HUES64 (cell line): ENCODE results near the gene ENHO.
A peak's percentile ranks its signal among the peaks of the same experiment; 100 is the strongest.

Experiments
- H3K27ac ChIP-seq: 2 replicates; pipeline ENCODE4 v1.7.0; 2013; ENCODE audit warnings: low read depth, low read length, inconsistent platforms
- H3K27me3 ChIP-seq: 2 replicates; pipeline ENCODE4 v1.6.1; 2013; ENCODE audit warnings: mild to moderate bottlenecking, low read length; ENCODE audit not compliant: insufficient read depth
- H3K36me3 ChIP-seq: 2 replicates; pipeline ENCODE4 v1.6.1; 2013; ENCODE audit warnings: mild to moderate bottlenecking, low read length; ENCODE audit not compliant: insufficient read depth
- H3K4me1 ChIP-seq: 2 replicates; pipeline ENCODE4 v1.6.1; 2013; ENCODE audit warnings: mild to moderate bottlenecking, low read length, moderate library complexity; ENCODE audit not compliant: insufficient read depth
- H3K4me3 ChIP-seq: 2 replicates; pipeline ENCODE4 v1.5.1; 2013; ENCODE audit warnings: mild to moderate bottlenecking, low read length, moderate library complexity
- H3K9ac ChIP-seq: 2 replicates; pipeline ENCODE4 v1.6.1; 2013; ENCODE audit warnings: mild to moderate bottlenecking, low read depth, low read length
- H3K9me3 ChIP-seq: 2 replicates; pipeline ENCODE4 v1.6.1; 2013; ENCODE audit warnings: low read depth, low read length; ENCODE audit not compliant: insufficient read depth
- WGBS: fragments of 150-250, 120-280 bp; methylation state at CpG from one replicate; pipeline ENCODE4 v1.1.7; 2013; ENCODE audit warnings: missing lambda C conversion rate; 5-methylcytosine and 5-hydroxymethylcytosine counted together

The ENHO gene

DNA sequence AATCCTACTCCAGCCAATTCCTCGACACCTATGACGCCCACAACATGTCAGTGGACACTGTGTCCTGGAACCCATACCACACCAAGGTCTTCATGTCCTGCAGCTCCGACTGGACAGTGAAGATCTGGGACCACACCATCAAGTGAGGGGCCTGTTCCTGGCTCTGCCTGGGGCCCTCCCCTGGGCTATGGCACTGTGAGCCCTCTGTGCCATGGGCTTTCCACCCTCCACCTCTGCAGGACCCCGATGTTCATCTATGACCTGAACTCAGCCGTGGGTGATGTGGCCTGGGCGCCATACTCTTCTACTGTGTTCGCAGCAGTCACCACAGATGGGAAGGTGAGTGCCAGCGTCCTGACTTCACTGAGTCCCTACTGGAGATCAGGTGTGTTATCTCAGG, 8.4 kb downstream of the ENHO start:
- no peak overlapping the region for H3K27ac ChIP-seq
- H3K4me1 ChIP-seq = peaks cover 37% of the 10 kb centered on the region
- H3K27me3 ChIP-seq = no peaks in the 10 kb centered on the region; the same call in 1 of the 2 replicates
- H3K9ac ChIP-seq = no peak overlapping the region
- H3K4me3 ChIP-seq = no peak overlapping the region
- no peaks in the 10 kb centered on the region for H3K36me3 ChIP-seq
- 96% methylated on average over 8 of the region's 8 CpGs for WGBS
- H3K9me3 ChIP-seq = no peaks in the 10 kb centered on the region

DNA sequence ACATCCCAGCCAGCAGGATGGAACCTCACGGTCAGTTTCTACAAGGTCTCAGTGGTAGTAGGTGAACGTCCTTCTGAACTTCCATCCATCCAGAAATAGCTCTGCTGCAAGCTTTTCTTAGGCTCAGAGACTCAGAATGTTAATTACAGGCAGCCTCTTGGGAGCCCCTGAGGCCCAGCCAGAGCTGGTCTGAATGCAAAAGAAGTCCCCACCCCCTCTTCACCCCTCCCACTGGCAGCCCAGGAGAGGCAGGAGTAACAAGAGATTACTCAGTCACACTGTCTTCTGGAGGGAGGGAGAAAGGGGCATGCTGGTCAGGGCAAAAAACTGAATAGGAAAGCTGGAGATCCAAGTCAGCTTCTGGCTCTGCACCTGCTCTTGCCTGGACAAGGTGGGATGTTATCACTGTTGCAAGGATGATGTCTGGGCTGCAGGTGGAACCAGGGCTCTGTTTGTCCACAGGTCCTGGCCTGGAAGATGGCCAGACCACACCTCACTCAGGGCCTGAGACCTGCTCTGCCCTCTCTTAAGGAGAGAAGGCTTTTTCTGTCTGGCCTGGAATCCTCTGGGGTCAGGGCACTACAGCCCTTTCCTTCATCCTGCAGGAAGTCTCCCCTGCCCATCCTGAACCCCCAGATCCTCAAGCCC, 9.1 kb downstream of the ENHO start:
- H3K9ac ChIP-seq = no peak overlapping the region
- 16% methylated on average over 2 of the region's 2 CpGs for WGBS
- H3K9me3 ChIP-seq = no peaks in the 10 kb centered on the region
- no peaks in the 10 kb centered on the region for H3K36me3 ChIP-seq
- no peaks in the 10 kb centered on the region; the same call in 1 of the 2 replicates for H3K27me3 ChIP-seq
- H3K4me3 ChIP-seq = 0 out of 2 replicates have a peak overlapping the region, but pooled peaks have one; percentile 0
- peaks cover 37% of the 10 kb centered on the region for H3K4me1 ChIP-seq
- peak overlapping the region; percentile 42; the same call in 1 of the 2 replicates for H3K27ac ChIP-seq

- 46% methylated on average over 8 of the region's 9 CpGs for WGBS
Observed at GRCh38 chr9:34512131-34513078, 10.4 kb downstream of the ENHO start.

DNA sequence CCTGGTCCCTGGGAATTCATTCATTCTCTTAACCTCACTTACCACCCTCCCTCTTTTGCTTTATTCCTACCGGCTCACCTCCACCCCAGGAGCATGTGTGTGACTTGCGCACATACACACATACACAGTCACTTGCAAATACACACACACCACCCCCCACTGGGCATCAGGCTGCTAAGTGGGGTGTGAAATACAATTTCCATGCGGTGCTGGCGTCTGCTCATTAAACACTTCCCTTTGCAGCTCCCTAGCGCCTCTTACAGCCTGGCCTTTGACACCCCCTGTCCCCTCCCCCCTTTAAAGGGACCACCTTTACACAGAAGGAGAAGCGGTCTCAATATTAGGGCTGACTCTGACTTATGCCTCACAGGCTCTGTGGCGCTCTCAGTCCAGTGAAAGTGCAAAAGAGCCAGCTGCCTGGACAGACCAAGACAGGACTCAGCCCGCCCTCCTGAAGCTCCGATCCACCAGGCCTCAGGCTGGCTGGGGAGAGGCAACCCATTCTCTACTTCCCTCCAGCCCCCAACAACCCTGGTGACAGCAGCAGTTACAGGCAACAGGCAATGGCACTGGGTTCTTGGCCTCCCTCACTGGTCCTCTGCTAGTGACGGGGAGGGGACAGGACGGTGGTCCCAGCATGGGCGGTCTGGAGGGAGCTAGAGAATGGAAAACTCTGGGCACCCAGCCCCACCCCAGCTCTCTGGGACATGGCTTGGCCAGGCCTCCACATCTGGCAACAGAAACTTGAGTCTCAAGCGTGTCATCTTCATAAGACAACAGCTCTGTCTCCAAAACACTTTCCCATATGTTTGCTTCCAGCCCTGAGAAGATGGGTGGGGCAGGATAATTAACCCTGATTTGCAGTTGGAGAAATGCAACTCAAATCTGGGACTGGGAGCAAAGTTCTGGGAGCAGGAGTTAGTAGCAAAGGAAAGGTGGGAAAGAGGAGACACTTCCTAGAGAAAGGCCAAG, 12.0 kb downstream of the ENHO start:
- 62% methylated on average over 13 of the region's 13 CpGs for WGBS

More at GRCh38 chr9:34512131-34513078, 10.4 kb downstream of the ENHO start:
- H3K36me3 ChIP-seq = no peaks in the 10 kb centered on the region
- no peaks in the 10 kb centered on the region; the same call in 1 of the 2 replicates for H3K27me3 ChIP-seq
- no peak overlapping the region for H3K4me3 ChIP-seq
- H3K9me3 ChIP-seq = no peaks in the 10 kb centered on the region
- H3K27ac ChIP-seq = peak overlapping the region; percentile 34; the same call in 1 of the 2 replicates
- H3K4me1 ChIP-seq = peaks cover 37% of the 10 kb centered on the region
- H3K9ac ChIP-seq = 0 out of 2 replicates have a peak overlapping the region, but pooled peaks have one; percentile 14

DNA sequence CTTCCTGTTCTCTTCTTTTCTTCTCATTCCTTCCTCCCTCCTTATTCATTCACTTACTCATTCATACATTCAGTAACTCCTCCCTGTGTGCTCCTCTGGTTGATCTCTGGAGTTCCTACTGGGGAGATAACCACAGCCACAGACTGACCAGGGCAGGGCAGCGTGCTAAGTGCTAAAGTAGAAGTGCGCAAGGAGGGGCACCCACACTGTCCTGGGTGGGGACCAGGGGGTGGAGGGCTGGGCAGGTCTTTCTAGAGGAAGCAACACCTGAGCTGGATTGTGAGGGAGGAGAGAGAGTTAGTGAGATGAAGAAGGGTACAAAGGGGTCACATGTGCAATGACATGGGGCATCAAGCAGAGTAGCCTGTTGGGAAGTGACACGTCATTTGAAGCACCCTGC, 13.8 kb downstream of the ENHO start:
- H3K27ac ChIP-seq = no peak overlapping the region
- WGBS = 91% methylated on average over 3 of the region's 3 CpGs
- peaks cover 36% of the 10 kb centered on the region for H3K4me1 ChIP-seq
- no peak overlapping the region for H3K9ac ChIP-seq
- no peaks in the 10 kb centered on the region; the same call in 1 of the 2 replicates for H3K27me3 ChIP-seq
- H3K36me3 ChIP-seq = no peaks in the 10 kb centered on the region
- H3K4me3 ChIP-seq = no peak overlapping the region
- H3K9me3 ChIP-seq = no peaks in the 10 kb centered on the region

More for the DNA sequence above, 12.0 kb downstream of the ENHO start:
- Histone ChIP-seq H3K36me3 (no peaks in the 10 kb centered on the region), H3K9ac (no peak overlapping the region), H3K4me1 (peaks cover 37% of the 10 kb centered on the region), H3K27me3 (no peaks in the 10 kb centered on the region; the same call in 1 of the 2 replicates), H3K9me3 (no peaks in the 10 kb centered on the region), H3K4me3 (no peak overlapping the region), H3K27ac (no peak overlapping the region)

GRCh38 chr9:34508463-34508862, 14.3 kb downstream of the ENHO start:
- Histone ChIP-seq H3K27ac (no peak overlapping the region), H3K9ac (no peak overlapping the region), H3K4me3 (no peak overlapping the region), H3K36me3 (no peaks in the 10 kb centered on the region), H3K4me1 (peaks cover 32% of the 10 kb centered on the region), H3K27me3 (no peaks in the 10 kb centered on the region; the same call in 1 of the 2 replicates), H3K9me3 (no peaks in the 10 kb centered on the region)
- WGBS = 93% methylated on average over 3 of the region's 3 CpGs

DNA sequence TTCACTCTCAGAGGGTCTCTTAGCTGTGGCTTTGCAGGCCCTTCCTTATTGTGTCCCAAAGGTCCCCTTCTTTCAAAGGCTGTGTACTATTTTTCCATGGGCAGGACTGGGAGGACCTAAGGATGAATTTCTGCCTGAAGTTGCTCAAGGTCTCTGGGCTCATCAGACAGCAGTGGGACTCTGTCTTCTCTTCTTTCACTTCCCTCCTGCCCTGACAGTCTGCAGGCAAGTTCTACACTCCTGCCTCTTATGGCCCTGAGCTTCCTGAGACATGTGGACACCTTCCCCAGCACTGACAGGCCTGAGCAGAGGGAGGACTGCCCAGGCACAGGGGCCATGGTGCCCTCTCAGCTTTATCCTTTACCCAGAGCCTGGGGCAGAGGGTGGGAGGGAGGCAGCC, 14.8 kb downstream of the ENHO start:
- Histone ChIP-seq H3K4me3 (no peak overlapping the region), H3K9me3 (no peaks in the 10 kb centered on the region), H3K9ac (no peak overlapping the region), H3K27me3 (no peaks in the 10 kb centered on the region; the same call in 1 of the 2 replicates), H3K36me3 (no peaks in the 10 kb centered on the region), H3K4me1 (peaks cover 27% of the 10 kb centered on the region), H3K27ac (no peak overlapping the region)

DNA sequence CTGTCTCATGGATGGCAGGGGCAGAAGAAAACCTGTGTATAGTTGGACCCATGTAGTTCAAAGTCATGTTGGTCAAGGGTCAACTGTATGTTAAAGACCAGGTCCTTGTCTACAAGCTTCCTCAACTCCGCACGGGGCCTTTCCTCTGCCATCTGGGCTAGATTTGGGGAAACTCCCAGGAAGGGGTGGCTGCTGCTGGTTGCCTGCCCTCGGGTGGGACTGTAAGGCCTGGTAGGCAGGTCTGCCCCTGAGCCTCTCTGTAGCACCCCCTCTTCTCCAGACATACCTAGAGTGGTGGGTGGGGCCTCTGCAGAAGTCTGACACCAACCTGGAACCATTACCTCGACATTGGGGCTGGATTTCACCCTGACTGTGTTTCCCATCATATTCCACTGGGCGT, 15.2 kb downstream of the ENHO start:
- Histone ChIP-seq H3K27me3 (no peaks in the 10 kb centered on the region; the same call in 1 of the 2 replicates), H3K9ac (no peak overlapping the region), H3K36me3 (no peaks in the 10 kb centered on the region), H3K4me3 (no peak overlapping the region), H3K27ac (no peak overlapping the region), H3K4me1 (peaks cover 26% of the 10 kb centered on the region), H3K9me3 (no peaks in the 10 kb centered on the region)
- 92% methylated on average over 5 of the region's 5 CpGs for WGBS

DNA sequence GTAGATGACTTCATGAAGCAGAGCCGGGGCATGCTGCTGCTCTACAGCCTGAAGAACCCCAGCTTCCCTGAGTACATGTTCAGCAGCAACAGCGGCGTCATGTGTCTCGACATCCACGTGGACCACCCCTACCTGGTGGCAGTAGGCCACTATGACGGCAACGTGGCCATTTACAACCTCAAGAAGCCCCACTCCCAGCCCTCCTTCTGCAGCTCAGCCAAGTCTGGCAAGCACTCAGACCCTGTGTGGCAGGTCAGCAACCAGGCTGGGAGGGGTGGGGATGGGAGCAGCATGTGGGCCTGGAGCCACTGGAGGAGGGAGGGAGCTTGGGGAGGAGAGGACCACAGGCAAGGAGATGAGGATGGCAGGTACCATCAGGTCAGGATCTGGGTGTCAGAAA, 16.2 kb downstream of the ENHO start:
- Histone ChIP-seq H3K36me3 (no peaks in the 10 kb centered on the region), H3K9me3 (no peaks in the 10 kb centered on the region), H3K4me3 (no peak overlapping the region), H3K27me3 (no peaks in the 10 kb centered on the region; the same call in 1 of the 2 replicates), H3K4me1 (peaks cover 18% of the 10 kb centered on the region; the same call in 1 of the 2 replicates), H3K27ac (no peak overlapping the region), H3K9ac (no peak overlapping the region)
- 92% methylated on average over 7 of the region's 7 CpGs for WGBS

DNA sequence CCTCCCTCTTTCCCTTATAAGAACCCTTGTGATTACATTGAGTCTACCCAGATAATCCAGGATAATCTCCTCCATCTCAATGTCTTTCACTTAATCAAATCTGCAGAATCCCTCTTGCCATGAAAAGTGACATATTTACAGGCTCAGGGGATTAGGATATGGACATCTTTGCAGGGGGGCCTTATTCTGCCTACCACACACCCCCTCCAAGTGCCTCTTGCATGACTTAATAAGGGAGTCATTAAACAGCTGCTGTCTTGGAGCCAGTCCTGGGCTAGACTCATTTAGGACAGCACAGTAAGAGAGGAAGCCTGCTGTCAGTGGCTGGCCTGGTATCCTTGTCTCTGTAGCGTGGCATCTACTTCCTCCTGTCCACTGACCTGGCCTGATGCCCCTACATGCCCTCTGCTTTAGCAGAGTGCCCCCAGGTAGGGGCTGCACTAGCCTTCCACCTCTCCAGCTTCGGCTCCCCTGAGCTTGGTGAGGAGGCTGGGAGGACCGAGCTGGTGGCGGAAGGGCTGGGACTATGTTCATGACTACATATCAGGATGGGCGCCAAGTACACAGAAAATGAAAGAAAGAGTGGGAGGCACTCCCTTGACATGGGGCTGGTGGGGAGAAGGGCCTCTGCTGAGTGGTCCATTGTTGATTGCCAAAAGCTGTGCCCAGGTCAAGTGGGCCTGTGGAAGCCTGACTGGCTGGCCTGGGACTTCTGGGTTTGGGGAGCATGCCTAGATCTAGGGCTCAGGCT, 17.2 kb downstream of the ENHO start:
- Histone ChIP-seq H3K36me3 (no peaks in the 10 kb centered on the region), H3K4me3 (no peak overlapping the region), H3K9me3 (no peaks in the 10 kb centered on the region), H3K27me3 (no peaks in the 10 kb centered on the region), H3K9ac (no peak overlapping the region), H3K27ac (no peak overlapping the region), H3K4me1 (peaks cover 9% of the 10 kb centered on the region; the same call in 1 of the 2 replicates)
- 92% methylated on average over 5 of the region's 5 CpGs for WGBS
